NCI-H345 (cell line): ENCODE data around the gene SLC22A15.
A peak's percentile ranks its signal among the peaks of the same experiment; 100 is the strongest.
"Not testable (repeated sequence)": the region's sequence is repeated elsewhere in the genome, so short reads cannot be mapped to it uniquely, and the experiment has no call there.

Experiments
- DNase-seq: peaks from one replicate; lab custom pipeline; 2025; lab: John Stamatoyannopoulos, UW

Gene SLC22A15

DNA sequence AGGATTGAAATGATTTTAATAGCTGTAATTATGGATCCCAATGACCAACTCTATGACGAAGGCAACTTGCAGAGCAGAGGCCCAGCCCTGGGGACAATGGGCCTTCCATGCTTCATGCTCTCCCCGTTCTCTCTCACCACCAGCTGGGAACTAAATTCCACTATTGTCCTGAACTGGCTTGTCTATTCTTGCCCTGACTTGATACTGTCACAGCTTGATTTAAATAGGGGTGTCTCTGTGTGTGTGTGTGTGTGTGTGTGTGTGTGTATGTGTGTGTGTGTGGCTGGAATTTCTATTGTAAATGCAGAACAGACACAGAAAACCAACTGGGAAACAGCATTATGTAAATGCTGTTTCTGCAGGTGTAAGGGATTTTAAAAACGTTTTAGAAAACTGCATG, 57.0 kb downstream of the SLC22A15 start:
- DNase-seq = peak; percentile 77

DNA sequence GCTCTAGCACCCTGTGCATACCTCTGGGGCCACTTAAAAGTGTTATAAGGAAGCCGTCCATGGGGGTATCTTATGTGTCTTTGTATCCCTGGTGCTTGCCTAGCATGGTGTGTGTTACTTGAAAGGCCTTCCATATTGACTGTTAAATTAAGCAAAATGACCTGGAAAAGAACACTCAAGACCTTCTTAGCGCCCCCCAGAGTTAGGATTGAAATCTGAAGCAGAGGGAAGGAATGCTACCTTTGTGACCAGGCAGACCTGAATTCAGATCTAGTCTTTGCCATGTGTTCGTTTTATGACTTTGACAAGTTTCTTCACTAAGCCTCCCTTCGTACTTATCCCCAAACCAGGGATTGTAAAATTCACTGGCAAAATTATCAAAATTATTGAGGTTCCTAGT, 59.9 kb downstream of the SLC22A15 start:
- DNase-seq = no peak

DNA sequence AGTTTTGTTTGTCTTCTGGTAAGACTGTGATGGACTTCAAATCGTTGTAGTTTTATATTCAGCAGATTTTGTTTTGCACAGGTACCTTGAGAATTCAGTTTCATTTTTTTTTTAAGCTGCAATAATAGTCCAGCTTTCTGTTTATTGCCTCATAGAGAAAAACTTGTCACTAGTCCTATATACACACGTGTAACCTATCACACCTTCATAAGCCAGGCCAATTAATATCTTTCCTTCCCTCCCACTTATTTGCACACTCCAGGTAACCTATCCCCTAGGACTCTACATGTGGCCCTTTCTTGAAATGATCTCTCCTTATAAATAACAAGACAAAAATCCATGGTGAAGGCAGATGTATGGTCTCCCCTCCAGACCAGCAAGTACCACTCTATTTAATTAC, 62.4 kb downstream of the SLC22A15 start:
- no peak for DNase-seq

DNA sequence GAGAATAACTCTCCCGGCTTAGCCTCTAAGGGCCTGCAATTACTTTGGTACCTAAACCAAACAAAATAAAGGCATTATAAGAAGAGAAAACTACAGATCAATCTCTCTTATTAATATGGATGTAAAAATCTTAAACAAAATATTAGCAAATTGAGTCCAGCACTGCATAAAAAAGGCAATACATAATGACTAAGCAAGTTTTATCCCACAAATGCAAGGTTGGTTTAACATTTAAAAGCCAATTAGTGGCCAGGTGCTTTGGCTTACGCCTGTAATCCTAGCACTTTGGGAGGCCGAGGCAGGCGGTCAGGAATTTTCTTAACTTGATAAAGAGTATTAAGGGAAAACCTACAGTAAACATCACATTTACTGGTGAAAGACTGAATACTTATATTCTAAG, 67.8 kb downstream of the SLC22A15 start:
- no peak for DNase-seq

DNA sequence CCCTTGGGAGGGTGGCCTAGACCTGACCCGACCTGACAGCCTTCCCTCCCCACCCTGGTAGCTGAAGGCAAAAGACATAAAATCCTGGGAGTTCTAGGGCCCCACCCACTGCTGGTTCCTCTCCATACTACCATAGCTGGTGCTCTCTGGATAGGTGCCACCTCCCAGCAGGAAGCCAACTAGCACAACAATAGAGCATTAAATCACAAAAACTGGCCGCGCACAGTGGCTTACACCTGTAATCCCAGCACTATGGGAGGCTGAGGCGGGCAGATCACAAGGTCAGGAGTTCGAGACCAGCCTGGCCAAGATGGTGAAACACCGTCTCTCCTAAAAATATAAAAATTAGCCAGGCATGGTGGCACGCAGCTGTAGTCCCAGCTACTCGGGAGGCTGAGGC, 70.6 kb downstream of the SLC22A15 start:
- not testable (repeated sequence) for DNase-seq

DNA sequence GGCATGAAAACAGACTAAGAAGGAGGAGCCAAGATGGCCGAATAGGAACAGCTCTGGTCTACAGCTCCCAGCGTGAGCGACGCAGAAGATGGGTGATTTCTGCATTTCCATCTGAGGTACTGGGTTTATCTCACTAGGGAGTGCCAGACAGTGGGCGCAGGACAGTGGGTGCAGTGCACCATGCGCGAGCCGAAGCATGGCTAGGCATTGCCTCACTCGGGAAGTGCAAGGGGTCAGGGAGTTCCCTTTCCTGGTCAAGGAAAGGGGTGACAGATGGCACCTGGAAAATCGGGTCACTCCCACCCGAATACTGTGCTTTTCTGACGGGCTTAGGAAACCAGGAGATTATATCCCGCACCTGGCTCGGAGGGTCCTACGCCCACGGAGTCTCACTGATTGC, 75.6 kb downstream of the SLC22A15 start:
- DNase-seq = not testable (repeated sequence)

DNA sequence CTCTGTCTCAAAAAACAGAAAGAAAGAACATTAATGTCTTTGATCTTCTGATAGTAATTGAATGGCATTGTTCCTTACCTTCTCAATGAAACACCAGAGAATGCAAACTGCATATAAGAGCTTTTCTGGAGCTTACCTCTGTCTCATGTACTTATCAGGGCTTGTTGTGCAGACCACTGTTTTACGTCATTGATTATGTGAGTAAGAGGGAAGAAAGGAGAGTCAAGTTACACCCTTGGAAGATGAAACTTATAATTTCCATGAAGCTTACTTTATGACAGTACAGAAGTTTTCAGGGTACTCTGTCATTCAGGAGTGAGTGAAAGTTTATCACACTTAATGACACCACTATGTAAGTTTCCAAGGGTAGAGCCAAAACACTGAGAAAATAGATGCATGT, 85.9 kb downstream of the SLC22A15 start:
- no peak for DNase-seq

DNA sequence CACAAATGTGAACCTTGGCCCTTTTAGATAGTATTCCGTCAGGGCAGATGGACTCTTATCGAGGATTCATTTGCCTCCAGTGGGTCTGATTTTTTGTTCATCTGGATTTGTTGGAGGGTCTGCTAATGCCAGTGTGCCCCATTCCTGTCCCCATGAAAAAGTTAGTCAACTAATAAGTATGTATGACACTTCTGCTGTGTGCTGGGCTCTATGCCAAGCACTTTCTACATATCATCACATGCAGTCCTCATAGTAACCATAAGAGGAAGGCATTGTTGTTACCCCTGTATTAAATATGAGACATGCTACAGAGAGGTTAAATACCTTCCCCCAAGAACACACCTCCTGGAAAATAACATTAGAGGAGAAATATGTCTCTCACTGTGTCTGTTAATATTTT, 88.3 kb downstream of the SLC22A15 start:
- DNase-seq = no peak

DNA sequence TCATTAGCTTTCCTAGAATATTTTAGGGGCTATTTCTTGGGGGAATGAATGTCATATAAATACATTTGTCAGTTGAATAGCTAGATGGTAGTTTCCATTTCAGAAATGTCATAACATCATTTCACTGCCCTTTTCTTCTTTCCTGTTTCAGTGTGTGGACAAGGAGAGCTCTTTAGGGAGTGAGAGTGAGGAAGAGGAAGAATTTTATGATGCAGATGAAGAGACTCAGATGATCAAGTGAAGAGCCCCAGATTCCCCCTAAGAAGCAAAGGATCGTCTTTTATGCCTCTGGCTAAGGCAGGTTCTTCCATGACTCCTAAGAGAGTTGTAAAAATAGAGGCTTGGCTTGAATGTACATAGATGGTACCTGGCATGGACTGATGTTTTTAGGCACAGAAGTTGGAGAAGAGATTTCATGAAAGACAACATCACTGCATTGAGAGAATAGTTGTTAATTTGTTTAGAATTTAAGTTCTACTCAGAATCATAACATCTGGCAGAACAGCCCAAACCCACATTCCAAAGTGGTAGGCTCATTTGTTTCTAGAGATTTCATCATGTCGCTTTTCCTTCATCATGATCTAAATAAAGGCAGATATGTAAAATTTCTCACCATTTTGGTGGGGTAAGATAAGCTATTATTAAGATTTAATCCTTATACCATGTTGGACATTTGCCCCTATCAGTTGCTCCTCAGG, 90.7 kb downstream of the SLC22A15 start:
- DNase-seq = no peak

DNA sequence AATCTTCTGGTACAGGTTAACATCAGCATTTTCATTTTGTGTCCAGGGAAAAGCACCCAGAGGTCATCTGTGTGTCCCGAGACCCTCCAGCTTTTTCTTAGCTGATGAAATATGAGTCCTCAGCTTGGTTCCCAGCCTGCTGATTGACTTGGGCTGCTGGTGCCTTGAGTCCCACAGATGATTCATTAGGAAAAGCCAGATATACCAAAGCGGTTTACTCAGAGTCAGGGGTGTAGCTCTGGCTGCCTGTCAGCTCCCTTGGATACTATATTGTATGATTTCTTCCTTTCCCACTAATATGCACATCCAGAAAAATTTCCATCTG, 91.2 kb downstream of the SLC22A15 start:
- no peak for DNase-seq

DNA sequence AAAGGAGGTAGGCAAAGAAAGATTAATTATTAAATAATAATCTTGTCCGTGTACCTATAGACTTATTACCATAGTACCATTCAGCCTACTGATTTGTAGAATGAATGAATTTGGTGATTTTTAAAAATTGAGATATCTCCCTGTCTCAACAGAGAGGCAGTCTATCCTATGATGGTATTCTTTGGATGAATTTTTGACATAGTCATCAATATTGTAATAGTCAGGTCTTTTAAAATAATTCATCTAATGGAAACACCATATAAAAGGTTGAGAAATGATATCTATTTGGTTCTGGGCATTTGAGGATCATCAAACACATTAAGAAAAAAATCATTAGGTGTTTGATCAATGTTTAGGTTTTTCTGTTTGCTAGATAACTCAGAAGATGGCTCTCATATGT, 99.3 kb downstream of the SLC22A15 start:
- DNase-seq = no peak

DNA sequence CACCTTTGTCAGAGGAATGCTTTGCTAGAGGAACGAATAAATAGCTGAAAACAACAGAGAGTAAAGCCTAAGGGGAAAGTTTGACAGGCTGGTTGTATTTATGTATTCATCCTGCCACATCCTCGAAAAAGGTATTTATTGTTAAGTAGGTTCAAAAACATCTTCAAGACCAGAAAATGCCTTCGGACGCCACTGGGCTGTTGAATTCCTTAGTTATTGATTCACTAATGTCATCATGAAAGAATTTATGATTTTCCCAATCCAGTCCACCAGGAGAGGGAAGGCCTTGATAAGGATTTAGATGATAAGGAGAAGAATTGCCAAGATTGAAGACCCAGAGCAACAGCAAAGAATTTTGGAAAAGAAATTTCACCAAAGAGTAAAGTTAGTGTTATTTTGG, 99.7 kb downstream of the SLC22A15 start:
- no peak for DNase-seq

DNA sequence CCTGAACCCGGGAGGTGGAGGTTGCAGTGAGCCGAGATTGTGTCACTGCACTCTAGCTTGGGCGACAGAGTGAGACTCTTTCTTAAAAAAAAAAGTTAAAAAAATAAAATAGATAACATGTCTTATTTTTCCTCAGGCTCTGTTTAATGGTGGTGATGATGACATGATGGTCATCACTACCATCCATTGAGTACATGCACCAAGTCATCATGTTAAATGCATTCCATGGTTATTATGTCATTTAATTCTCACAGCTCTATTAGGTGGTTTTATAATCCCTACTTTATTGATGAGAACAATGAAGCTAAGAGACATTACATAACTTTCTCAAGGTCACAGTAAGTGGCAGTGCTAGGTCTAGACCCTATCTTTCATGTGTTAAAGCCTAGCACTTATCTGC, 100.5 kb downstream of the SLC22A15 start:
- DNase-seq = no peak

DNA sequence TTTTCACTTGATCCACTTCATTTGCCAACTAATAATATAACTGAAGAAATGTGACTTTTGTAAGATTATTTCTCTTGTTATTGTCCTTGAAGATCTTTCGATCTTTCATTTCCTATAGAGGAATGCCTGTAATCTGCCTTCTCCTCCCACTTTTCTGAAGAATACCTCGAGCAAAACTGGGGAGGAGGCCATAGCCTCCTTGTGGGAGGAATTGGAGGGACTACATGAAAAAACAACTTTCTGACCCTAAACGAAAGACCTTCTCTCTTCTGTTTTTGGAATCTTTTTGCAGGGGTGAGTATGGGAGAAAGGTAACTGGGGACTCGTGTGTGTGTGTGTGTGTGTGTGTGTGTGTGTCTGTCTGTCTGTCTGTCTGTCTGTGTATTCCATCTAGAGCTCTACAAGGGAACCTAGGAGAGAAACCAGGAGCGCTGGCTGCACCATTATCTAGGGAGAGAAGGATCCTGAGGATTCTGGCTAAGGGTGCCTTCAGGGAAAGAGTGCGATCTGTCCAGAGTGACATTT, 102.4 kb downstream of the SLC22A15 start:
- DNase-seq = no peak

DNA sequence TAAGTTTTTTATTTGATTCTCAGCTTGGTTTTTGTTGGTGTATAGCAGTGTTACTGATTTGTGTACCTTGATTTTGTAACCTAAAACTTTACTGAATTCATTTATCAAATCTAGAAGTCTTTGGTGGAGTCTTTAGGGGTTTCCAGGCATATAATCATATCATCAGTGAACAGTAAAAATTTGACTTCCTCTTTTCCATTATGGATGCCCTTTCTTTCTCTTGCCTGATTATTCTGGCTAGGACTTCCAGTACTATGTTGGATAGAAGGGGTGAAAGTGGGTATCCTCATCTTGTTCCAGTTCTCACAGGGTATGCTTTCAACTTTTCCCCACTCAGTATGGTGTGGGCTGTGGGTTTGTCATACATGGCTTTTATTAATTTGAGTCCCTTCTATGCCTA, 111.3 kb downstream of the SLC22A15 start:
- no peak for DNase-seq

DNA sequence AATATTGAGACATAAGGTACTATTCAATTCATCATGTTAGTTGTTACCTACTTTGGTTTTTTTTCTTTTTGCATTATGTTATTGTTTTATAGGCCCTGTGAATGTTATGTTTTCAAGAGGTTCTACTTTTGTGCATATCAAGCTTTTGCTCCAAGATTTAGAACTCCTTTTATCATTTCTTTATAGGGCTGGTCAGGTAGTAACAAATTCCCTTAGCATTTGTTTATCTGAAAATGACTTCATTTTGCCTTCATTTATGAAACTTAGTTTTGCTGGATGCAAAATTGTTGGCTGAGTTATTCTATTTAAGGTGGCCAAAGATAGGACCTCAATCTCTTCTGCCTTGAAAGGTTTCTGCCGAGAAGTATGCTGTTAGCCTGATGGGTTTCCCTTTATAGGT, 113.6 kb downstream of the SLC22A15 start:
- no peak for DNase-seq

DNA sequence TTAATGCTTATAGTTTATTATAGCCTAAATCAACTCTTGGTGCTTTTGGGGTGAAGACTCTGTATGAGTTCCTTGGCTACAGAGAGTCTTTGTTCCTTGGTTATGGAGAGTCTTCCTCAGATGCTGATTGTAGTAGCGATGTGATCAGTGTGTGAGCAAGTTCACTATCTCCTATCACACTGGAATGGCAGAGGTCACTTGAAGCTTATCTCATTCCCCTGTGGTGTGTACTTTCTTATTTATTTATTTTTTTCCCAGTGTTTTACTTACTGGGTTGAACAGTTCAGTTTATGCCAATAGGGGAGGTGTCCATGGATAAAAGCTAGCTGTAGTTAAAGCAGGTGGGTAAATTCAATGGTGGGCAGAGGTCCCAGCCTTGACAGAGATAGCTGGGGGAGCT, 114.8 kb downstream of the SLC22A15 start:
- DNase-seq = no peak

DNA sequence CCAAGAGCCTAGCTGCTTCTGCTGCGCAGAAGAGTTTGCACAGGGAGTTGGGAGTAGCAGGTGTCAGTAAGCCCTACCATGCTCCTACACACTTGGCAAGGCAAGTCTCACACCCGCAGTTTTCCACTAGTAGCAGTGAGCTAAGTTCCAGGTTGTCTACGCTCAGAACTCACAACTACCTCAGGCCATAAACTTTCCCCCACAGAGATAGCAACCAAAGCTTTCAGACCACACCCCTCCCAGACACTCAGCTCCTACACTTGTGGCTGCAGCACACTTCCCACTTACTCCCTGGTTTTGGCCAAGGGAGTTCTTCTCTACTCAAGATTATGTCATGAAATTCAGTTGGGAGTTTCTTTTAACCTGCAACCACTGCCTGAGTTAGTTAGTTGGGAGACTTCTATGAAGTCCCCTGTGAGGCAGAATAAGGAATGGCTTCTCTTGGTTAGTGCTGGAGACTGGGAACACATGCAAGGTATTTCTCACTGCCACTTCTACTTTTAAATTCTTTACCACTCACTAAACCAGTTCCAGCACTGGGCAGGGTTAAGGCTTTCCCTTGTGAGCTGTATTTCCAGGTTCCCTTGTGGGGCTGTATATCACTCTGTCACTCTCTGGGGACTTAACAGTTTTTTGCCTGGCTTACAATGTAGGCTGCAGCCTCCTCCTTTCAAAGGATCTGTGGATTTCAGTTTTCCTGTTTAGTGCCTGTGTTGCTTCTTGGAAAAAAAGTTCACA, 116.6 kb downstream of the SLC22A15 start:
- DNase-seq = no peak

DNA sequence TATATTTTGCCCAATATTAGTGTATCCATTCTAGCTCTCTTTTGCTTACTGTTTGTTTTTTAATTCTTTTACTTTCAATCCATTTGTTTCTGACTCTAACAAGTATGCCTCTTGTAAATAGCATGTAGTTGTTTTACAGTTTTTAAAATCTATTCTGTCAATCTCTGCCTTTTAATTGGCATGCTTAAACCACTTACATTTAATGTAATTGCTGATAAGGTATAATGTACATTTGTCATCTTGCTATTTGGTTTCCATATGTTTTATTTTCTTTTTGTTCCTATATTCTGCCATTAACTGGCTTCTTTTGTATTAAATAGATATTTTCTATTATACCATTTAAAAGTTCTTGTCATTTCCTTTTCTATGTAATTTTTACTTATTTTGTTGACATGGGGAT, 118.7 kb downstream of the SLC22A15 start:
- no peak for DNase-seq

DNA sequence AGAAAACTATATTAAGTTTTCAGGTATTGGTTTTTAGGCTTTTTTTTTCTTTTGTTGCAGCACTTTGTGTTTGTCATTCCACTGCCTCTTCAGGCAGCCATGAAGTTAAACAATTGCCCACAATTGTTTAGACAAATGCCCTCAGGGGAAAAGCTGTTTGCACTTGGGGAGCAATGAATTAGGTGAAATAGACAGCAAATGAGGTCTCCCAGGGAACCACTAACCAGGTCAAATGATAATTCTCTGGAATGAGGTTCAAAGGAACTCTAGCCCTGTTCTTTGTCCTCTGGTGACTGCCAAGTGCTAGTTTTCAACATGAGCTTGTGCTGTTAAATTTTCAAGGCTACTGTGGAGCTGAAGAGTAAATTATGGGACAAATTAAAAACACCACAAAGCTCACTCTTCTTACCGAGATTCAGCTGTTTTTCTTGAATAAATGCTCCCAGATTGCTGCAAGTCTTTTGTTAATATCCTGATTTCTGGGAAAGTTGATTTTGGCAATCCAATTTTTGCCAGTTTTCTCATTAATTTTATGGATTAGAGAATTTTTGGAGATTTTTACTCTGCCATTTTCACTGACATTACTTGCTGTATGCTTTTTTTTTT, 119.8 kb downstream of the SLC22A15 start:
- no peak for DNase-seq

DNA sequence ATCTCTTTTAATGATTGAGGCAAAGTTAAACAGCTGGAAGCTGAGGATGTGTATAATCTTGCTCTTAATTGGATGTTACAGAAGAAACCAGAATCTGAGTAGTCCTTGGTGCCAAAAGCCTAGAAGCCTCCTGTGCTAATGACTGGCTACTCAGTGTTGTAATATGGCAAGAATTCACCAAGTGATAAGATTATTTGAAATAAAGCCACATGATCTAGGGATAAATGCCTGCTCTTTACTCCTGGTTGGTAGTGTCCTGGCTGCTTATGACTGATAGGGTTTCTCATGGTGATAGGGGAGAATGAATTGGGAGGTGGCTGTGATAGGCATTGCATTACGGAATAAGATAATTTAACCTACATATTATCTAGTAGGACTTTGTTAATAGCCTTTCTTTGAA, 121.3 kb downstream of the SLC22A15 start:
- no peak for DNase-seq

DNA sequence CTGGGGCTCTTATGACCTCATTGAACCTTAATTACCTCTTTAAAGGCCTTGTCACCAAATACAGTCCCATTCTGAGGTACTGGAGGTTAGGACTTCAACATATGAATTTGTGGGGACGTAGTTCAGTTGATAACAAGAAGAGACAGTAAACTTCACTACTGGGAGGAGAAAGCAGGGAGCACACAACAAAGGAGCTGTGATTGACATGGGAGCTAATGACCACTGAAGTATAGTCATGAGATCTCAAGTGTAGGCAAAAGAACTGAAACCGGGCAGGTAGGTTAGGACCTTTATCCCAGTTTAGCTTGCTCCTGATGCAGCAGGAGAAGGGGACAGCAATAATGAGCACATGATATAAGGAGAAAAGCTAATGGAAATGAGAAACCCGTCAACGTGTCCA, 123.1 kb downstream of the SLC22A15 start:
- DNase-seq = no peak

DNA sequence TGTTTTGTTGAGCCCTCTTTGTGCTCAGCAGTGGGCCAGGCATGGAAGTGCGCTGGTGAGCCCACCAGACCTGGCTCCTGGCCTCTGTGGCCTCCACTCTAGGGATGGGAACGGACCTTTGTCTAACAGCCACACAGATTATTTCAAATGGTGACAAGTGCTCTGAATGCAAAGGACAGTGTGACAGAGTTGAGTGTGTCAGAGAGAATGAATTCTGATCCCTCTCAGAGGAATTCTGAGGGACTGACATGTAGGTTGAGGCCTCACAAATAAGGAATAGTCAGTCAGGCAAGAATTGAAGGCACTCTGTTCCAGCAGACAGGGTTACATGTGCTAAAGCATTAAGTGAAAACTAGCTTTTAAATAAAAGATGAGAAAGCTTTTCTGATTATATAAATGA, 123.6 kb downstream of the SLC22A15 start:
- DNase-seq = no peak
